Activated T-helper 2 cell treated with anti-CD3 and anti-CD28 coated beads, Interferon-gamma antibody, Interleukin-2, Interleukin-4, amounts not matched to agents 10 μg/mL and 5 μg/mL and 100 μg/mL, durations not matched to agents 14 hours and 24 hours and 36 hours (primary cell): ENCODE data around the gene TMTC2. TPM values are rescaled to one million over a fixed set of nuclear protein-coding genes. Genes with fewer than 3 reads are reported as not detected.
"Not testable (repeated sequence)": the region's sequence is repeated elsewhere in the genome, so short reads cannot be mapped to it uniquely, and the experiment has no call there.

ENCODE experiments used
- DNase-seq: peaks from one replicate; pipeline ENCODE4 v3.0.0; 2021; ENCODE audit warnings: low spot score
- H3K27ac Mint-ChIP-seq: one replicate; pipeline ENCODE4 v1.8.0; 2021; ENCODE audit warnings: mixed read lengths
- H3K27me3 Mint-ChIP-seq: one replicate; pipeline ENCODE4 v1.8.0; 2021; ENCODE audit warnings: low read depth, mixed read lengths
- H3K36me3 Mint-ChIP-seq: one replicate; pipeline ENCODE4 v1.8.0; 2021; ENCODE audit warnings: low read depth, mixed read lengths
- H3K4me1 Mint-ChIP-seq: one replicate; pipeline ENCODE4 v1.8.0; 2021; ENCODE audit warnings: low read depth, mixed read lengths
- H3K4me3 Mint-ChIP-seq: one replicate; pipeline ENCODE4 v1.8.0; 2021; ENCODE audit warnings: low read depth, mild to moderate bottlenecking, moderate library complexity, mixed read lengths
- H3K9me3 Mint-ChIP-seq: one replicate; pipeline ENCODE4 v1.8.0; 2021; ENCODE audit warnings: mixed read lengths
- intact Hi-C: fragments of 100-400 bp; cut with micrococcal nuclease; formaldehyde crosslinking; loops from one replicate; pipeline ENCODE4 v1.15.1; 2023
- total RNA-seq: library from RNA; stranded (reverse); gene quantifications from 2 replicates; pipeline ENCODE4 v1.2.3, GENCODE V29; 2022

The TMTC2 gene
- total RNA-seq, 1 donor from 2014 or later: 2.5 TPM

DNA sequence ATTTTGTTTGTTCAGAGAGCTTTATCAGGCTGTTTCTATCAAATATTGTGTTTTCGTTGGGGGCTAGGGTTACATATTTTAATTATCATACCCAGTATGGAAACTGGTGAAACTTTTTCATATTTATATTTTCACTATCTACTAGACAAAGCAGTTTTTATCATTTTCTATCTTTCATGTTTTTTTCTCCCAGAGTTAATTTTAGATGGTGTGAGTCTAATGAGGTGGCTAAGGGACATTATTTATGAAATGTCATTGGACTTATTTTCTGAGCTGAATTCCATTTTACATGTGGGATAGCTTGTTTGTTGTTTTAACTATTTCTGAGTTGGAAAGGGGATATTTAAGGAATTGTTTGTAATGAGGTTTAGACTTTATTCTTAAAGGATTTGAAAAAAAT lies 100.3 kb downstream of the TMTC2 start:
- Mint-ChIP-seq H3K9me3 (no peaks in the 10 kb centered on the region), H3K27me3 (no peaks in the 10 kb centered on the region), H3K4me3 (no peak overlapping the region), H3K36me3 (no peaks in the 10 kb centered on the region), H3K4me1 (no peaks in the 10 kb centered on the region), H3K27ac (no peak overlapping the region)
- no peak for DNase-seq
- intact Hi-C loops: no loop called here

DNA sequence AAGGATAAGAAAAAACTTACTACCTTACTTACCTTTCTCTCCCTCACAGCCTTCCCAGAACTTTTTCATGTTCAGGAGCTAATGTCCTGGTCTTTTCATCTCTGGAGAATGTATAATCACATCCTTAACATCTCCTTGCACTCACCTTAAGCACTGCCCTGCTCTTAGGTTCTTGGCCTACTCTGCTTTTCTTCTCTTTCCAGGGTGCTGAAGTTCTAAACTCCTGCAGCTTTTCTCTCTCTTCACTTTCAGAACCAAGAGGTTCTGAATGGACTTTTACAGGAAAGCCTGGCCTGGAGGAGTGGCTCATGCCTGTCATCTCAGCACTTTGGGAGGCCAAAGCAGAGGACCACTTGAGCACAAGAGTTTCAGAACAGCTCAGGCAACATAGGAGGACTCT lies 101.9 kb downstream of the TMTC2 start:
- H3K36me3 Mint-ChIP-seq: no peaks in the 10 kb centered on the region
- H3K4me3 Mint-ChIP-seq: no peak overlapping the region
- no peak for DNase-seq
- H3K27ac Mint-ChIP-seq: no peak overlapping the region
- H3K4me1 Mint-ChIP-seq: no peaks in the 10 kb centered on the region
- intact Hi-C loops: no loop called here
- no peaks in the 10 kb centered on the region for H3K27me3 Mint-ChIP-seq
- no peaks in the 10 kb centered on the region for H3K9me3 Mint-ChIP-seq

DNA sequence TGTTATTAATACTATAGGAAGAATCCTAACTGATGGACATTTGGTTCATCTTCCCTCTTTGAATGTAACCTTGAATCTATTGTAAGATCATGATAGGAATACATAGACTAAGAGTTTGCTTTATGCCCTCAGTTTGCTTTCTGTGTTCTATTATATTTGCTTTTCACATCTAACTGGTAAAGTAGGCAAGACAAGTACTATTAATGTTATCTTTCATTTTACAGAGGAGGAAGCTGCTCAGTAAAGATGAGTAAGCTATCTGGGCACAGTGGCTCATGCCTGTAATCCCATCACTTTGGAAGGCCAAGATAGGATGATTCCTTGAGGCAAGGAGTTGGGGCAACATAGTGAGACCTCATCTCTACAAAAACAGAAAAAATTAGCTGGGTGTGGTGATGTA lies 103.0 kb downstream of the TMTC2 start:
- H3K27me3 Mint-ChIP-seq: no peaks in the 10 kb centered on the region
- DNase-seq: no peak
- no peaks in the 10 kb centered on the region for H3K9me3 Mint-ChIP-seq
- intact Hi-C loops: no loop called here
- H3K27ac Mint-ChIP-seq: no peak overlapping the region
- no peaks in the 10 kb centered on the region for H3K36me3 Mint-ChIP-seq
- no peak overlapping the region for H3K4me3 Mint-ChIP-seq
- H3K4me1 Mint-ChIP-seq: no peaks in the 10 kb centered on the region

DNA sequence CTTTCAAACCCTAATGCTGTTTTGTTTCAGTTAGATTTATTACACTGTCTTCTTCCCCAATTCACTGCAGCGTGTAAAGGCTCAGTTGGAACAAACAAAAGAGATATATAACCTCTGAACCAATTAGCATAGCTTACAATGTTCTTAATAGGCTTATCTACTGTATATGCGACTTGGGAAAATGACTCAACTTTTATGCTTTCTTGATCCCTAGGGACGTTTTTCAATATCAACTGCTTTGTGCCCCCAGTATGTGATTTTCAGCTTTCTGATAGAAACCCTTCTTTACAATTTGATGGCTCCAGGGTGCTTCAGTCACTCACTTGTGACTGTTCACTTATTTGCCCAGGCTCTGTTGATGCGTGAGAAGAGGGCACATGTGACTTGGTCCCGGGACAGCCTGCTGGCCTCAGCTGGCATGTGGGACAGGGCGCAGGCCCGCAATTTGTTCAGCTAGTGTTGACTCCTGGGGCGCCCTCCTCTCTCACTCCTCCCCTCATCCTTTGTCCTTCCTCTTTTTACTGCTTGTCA lies 107.1 kb downstream of the TMTC2 start:
- Mint-ChIP-seq H3K27me3 (no peaks in the 10 kb centered on the region), H3K9me3 (no peaks in the 10 kb centered on the region), H3K36me3 (no peaks in the 10 kb centered on the region), H3K4me1 (no peaks in the 10 kb centered on the region), H3K4me3 (no peak overlapping the region), H3K27ac (no peak overlapping the region)
- no peak for DNase-seq
- intact Hi-C loops: no loop called here

DNA sequence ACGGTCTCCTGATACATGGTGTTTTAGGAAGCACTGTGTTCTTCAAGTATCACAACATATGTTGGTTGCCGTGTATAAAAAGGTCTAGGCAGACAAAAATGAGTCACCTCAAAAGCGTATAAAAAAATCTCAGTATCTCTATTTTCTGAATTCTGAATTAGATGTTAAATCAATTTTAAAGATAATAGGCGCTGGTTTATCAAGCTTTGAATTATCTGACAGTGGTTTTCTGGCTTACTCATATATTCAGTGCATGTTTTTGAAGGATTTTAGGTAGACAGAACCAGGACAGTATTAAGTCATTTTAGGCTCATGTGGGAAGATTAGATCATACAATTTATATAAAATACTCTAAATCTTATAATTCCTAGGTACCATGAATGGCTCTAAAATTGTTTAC lies 110.8 kb downstream of the TMTC2 start:
- intact Hi-C loops: no loop called here

DNA sequence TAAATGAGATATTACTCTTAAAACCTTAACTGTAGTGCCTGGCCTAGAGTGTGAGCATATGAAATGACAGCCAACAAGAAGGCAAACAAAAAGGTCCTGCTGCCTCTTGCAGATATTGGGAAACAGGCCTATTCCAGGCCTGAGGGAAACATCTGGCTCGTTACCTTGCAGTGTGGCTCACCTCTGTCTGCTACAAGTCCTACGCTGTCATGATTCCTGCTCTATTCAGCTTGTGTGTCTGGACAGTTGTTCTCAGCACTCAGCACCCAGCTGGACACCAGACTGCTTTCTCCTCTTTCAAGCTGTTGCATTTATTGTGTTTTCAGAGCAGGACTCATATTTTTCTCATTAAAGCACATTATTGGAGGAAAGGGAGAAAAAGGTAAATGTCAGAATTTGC lies 113.5 kb downstream of the TMTC2 start:
- Mint-ChIP-seq H3K9me3 (no peaks in the 10 kb centered on the region), H3K4me1 (no peaks in the 10 kb centered on the region), H3K4me3 (no peak overlapping the region), H3K27ac (no peak overlapping the region), H3K27me3 (no peaks in the 10 kb centered on the region), H3K36me3 (no peaks in the 10 kb centered on the region)
- no peak for DNase-seq
- intact Hi-C loops: no loop called here

More for the DNA sequence above, 110.8 kb downstream of the TMTC2 start:
- no peak overlapping the region for H3K4me3 Mint-ChIP-seq
- no peak for DNase-seq
- no peaks in the 10 kb centered on the region for H3K27me3 Mint-ChIP-seq
- H3K27ac Mint-ChIP-seq: no peak overlapping the region
- no peaks in the 10 kb centered on the region for H3K36me3 Mint-ChIP-seq
- H3K4me1 Mint-ChIP-seq: no peaks in the 10 kb centered on the region
- H3K9me3 Mint-ChIP-seq: no peaks in the 10 kb centered on the region

DNA sequence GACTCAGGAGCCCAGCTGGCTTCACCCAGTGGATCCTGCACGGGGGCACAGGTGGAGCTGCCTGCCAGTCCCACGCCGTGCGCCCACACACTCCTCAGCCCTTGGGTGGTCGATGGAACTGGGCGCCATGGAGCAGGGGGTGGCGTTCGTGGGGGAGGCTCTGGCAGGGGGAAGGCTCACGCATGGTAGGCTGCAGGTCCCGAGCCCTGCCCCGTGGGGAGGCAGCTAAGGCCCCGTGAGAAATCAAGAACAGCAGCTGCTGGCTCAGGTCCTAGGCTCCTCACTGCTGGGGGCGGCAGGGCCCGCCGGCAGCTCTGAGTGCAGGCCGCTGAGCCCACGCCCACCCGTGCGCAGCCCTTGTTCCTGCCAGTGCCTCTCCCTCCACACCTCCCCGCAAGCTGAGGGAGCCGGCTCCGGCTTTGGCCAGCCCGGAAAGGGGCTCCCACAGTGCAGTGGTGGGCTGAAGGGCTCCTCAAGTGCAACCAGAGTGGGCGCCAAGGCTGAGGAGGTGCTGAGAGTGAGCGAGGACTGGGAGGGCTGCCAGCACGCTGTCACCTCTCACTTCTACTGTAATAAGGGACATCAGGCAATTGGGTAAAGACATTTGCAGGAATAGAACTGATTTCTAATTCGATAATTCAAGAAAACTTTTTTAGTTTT lies 115.4 kb downstream of the TMTC2 start:
- Mint-ChIP-seq H3K4me1 (no peaks in the 10 kb centered on the region), H3K27ac (no peak overlapping the region), H3K27me3 (no peaks in the 10 kb centered on the region), H3K4me3 (no peak overlapping the region), H3K9me3 (no peaks in the 10 kb centered on the region), H3K36me3 (no peaks in the 10 kb centered on the region)
- intact Hi-C loops: no loop called here
- DNase-seq: no peak

DNA sequence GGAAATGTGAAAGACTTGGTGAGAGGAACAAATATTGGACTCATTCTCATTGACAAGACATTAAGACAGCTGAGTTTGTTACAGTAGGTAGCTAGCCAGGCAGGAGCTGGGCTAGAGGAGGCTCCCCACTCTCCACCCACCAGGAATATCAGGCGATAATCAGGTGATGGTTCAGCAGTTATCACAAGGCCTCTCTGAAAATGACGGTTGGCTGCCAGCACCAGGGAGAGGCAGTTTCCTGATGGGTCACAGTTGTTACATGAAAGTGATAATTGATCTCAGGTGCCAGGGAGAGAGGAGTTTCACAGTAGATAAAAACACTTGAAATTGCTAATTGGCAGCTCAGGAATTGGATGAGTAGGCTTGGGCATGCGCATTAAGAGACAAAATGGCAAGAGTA lies 116.5 kb downstream of the TMTC2 start:
- no peaks in the 10 kb centered on the region for H3K4me1 Mint-ChIP-seq
- DNase-seq: no peak
- no peaks in the 10 kb centered on the region for H3K36me3 Mint-ChIP-seq
- no peak overlapping the region for H3K4me3 Mint-ChIP-seq
- no peak overlapping the region for H3K27ac Mint-ChIP-seq
- H3K27me3 Mint-ChIP-seq: no peaks in the 10 kb centered on the region
- intact Hi-C loops: no loop called here
- H3K9me3 Mint-ChIP-seq: no peaks in the 10 kb centered on the region

DNA sequence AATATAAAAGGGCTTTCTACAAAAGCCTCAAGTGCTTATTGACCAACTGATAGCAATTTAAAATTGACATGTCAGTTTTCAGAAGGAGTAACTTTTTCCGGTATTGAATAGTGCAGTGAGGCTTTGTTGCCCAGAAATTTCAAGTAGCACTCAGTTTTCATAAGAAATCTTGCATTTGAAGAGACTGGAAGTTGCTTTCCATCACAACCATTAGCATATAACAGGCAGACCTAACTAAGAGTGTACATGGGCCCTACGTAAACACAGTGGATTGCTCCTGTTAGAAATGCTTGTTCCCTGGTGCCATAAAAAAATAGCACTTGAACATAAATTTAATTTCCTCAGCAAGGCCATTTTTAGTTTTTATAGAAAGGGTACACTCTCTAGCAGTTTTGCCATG lies 117.9 kb downstream of the TMTC2 start:
- Mint-ChIP-seq H3K9me3 (no peaks in the 10 kb centered on the region), H3K27me3 (no peaks in the 10 kb centered on the region), H3K27ac (no peak overlapping the region), H3K4me3 (no peak overlapping the region), H3K4me1 (no peaks in the 10 kb centered on the region), H3K36me3 (no peaks in the 10 kb centered on the region)
- DNase-seq: no peak
- intact Hi-C loops: no loop called here

DNA sequence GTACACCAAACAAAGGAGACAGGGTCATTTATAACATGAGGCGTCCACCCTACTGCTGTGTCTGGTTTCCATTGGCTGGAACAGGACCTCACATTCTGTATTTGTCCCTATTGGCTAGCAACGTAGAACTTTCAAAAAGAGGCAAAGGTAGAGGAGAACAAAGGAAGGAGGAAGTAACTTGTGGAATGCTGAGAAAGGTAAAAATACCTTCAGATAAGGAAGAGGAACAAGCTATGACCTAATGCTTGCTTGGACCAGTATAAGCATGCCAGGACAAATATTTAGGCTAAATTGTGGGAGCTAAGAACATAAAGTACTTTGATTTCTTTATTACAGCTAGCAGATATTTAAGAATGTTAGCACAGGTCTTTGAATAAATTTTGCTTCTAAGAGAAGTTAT lies 118.3 kb downstream of the TMTC2 start:
- H3K9me3 Mint-ChIP-seq, intact Hi-C loops, DNase-seq, H3K4me3 Mint-ChIP-seq, H3K27me3 Mint-ChIP-seq, H3K36me3 Mint-ChIP-seq, H3K27ac Mint-ChIP-seq, H3K4me1 Mint-ChIP-seq: not testable (repeated sequence)

DNA sequence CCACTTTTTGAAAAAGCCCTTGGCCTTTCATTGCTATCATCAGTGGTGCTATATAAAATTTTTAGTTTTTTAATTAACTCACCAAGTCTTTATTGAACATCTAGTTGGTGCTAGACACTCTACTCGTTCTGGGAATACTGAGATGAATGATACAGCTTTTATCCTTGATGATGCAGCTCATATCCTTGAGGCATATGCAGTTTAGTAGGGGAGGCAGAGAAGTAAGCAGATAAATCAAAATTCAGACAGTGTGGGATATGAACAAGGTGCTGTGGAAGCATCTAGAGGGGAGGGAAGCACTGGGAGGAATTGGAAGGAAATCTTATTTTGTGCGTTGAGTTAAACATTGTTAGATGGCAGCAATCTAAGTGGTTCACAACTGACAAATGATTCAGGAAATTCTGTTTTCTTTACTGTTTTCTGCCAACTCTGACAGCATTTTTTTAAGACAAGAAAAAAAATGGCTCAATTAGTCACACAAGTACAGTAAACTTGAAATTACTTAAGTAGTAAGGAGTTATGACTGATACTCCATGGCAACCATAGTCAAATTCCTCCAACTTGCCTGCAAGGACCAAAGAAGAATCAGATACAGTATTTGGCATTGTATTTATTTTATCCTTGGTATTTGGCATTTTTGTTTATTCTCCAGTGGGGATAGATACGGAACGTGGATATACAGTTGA lies 119.2 kb downstream of the TMTC2 start:
- no peak for DNase-seq
- no peaks in the 10 kb centered on the region for H3K4me1 Mint-ChIP-seq
- no peaks in the 10 kb centered on the region for H3K9me3 Mint-ChIP-seq
- no peaks in the 10 kb centered on the region for H3K27me3 Mint-ChIP-seq
- H3K4me3 Mint-ChIP-seq: no peak overlapping the region
- no peaks in the 10 kb centered on the region for H3K36me3 Mint-ChIP-seq
- H3K27ac Mint-ChIP-seq: no peak overlapping the region
- intact Hi-C loops: no loop called here

DNA sequence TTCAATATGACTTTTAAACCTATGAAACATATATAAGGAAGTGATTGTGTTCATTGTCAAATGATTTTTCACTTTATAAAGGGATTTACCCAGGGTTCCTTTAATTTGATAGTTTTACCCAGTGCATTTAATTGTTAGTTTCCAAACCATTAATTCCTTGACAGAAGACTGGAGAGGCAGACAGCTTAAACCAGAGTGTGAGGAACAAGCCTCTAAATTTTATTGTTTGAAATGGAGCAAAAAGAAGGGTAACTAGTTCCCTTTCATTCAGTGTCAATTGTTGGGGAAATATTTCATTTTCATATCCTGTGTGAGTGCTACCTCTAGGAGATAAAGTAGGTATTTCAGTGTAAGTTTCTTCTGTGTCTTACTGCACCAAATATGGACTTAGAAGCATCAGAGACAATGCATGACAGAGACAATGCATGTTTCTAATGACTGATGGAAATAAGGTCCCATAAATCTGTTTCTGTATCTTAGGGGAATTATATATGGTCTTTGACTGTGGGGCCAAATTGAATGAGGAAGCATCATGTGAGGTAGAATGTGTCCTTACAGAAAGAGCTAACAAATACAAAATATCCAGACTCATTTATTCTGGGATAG lies 120.5 kb downstream of the TMTC2 start:
- Mint-ChIP-seq H3K27me3 (no peaks in the 10 kb centered on the region), H3K27ac (no peak overlapping the region), H3K4me3 (no peak overlapping the region), H3K9me3 (no peaks in the 10 kb centered on the region), H3K36me3 (no peaks in the 10 kb centered on the region), H3K4me1 (no peaks in the 10 kb centered on the region)
- intact Hi-C loops: no loop called here
- DNase-seq: no peak

DNA sequence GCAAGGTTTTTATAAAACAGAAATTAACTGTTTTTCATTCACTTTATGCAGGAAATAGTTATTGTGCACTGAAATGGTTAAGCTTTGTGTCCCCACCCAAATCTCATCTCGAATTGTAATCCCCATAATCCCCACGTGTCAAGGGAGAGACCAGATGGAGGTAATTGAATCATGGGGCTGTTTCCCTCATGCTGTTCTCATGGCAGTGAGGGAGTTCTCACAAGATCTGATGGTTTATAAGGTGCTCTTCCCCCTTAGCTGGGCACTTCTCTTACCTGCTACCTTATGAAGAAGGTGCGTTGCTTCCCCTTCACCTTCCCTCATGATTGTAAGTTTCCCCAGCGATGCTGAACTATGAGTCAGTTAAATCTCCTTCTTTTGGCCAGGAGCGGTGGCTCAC lies 123.9 kb downstream of the TMTC2 start:
- no peak overlapping the region for H3K27ac Mint-ChIP-seq
- H3K36me3 Mint-ChIP-seq: no peaks in the 10 kb centered on the region
- H3K4me3 Mint-ChIP-seq: no peak overlapping the region
- intact Hi-C loops: no loop called here
- H3K4me1 Mint-ChIP-seq: no peaks in the 10 kb centered on the region
- no peaks in the 10 kb centered on the region for H3K9me3 Mint-ChIP-seq
- no peaks in the 10 kb centered on the region for H3K27me3 Mint-ChIP-seq
- no peak for DNase-seq
